Thymus (tissue), 11 donors: ENCODE data around the gene TTC23L. TPM values are rescaled to one million over a fixed set of nuclear protein-coding genes. Genes with fewer than 3 reads are reported as not detected.

ENCODE experiments used
- DNase-seq, 9 donors: peaks; one replicate each; pipeline ENCODE4 v3.0.0-alpha.2; 2013; ENCODE audit warnings: low spot score in 9 of 9, low read depth in 6 of 9, missing footprints in 1 of 9
- H3K27ac ChIP-seq, 2 donors: one replicate each; pipeline ENCODE4 v1.5.1; 2013; ENCODE audit warnings: control low read depth in 1 of 2, low read depth in 1 of 2, low read length in 1 of 2, mild to moderate bottlenecking in 1 of 2, moderate library complexity in 1 of 2
- H3K27me3 ChIP-seq, 2 donors: one replicate each; pipeline ENCODE4 v1.5.1; 2013; ENCODE audit warnings: low read length in 1 of 2; ENCODE audit not compliant: control insufficient read depth in 2 of 2, insufficient read depth in 1 of 2
- H3K36me3 ChIP-seq, 2 donors: one replicate each; pipeline ENCODE4 v1.5.1; 2013; ENCODE audit warnings: low read length in 1 of 2, mild to moderate bottlenecking in 1 of 2, moderate library complexity in 1 of 2; ENCODE audit not compliant: control insufficient read depth in 2 of 2, insufficient read depth in 2 of 2
- H3K4me1 ChIP-seq, 2 donors: one replicate each; pipeline ENCODE4 v1.5.1; 2013; ENCODE audit warnings: low read length in 2 of 2; ENCODE audit not compliant: control insufficient read depth in 2 of 2, insufficient read depth in 2 of 2
- H3K4me3 ChIP-seq, 2 donors: one replicate each; pipeline ENCODE4 v1.5.1; 2013; ENCODE audit warnings: low read length in 2 of 2, control low read depth in 1 of 2, mild to moderate bottlenecking in 1 of 2
- H3K9me3 ChIP-seq, 2 donors: one replicate each; pipeline ENCODE4 v1.5.1; 2013; ENCODE audit warnings: low read length in 1 of 2, mild to moderate bottlenecking in 1 of 2; ENCODE audit not compliant: control insufficient read depth in 2 of 2, insufficient read depth in 1 of 2
- WGBS: extraction: QIAGEN DNeasy Blood & Tissue Kit; methylation state at CpG from one replicate; pipeline ENCODE4 v1.1.7; 2013; 5-methylcytosine and 5-hydroxymethylcytosine counted together
- polyA plus RNA-seq: library from polyadenylated mRNA; stranded (reverse); fragments of 200-250 nt; gene quantifications from one replicate; pipeline ENCODE4 v1.2.3, GENCODE V29; 2013
- total RNA-seq: library from RNA; stranded (reverse); fragments of 120-200 nt; gene quantifications from one replicate; pipeline ENCODE4 v1.2.4, GENCODE V29; 2013
- donor health status: healthy.

Gene TTC23L
- total and polyA plus RNA-seq, 2 donors = 0.33 to 0.52 TPM

GRCh38 chr5:34842554-34842953 lies 3.6 kb downstream of the TTC23L start:
- no peak overlapping the region for H3K4me3 ChIP-seq
- no peaks in the 10 kb centered on the region for H3K27me3 ChIP-seq
- no peak overlapping the region for H3K27ac ChIP-seq
- H3K36me3 ChIP-seq = no peaks in the 10 kb centered on the region
- 98% methylated on average over 7 of the region's 7 CpGs for WGBS
- DNase-seq = no peak
- H3K9me3 ChIP-seq = no peaks in the 10 kb centered on the region
- peaks cover 5% of the 10 kb centered on the region in 2 donors for H3K4me1 ChIP-seq

- Histone ChIP-seq H3K27ac (no peak overlapping the region), H3K36me3 (no peaks in the 10 kb centered on the region), H3K9me3 (no peaks in the 10 kb centered on the region), H3K4me3 (no peak overlapping the region), H3K4me1 (peaks cover 2 to 5% of the 10 kb centered on the region in 2 donors), H3K27me3 (no peaks in the 10 kb centered on the region)
- no peak for DNase-seq
- 80% methylated on average over 2 of the region's 2 CpGs for WGBS
Observed at GRCh38 chr5:34843497-34843896, 4.5 kb downstream of the TTC23L start.

- Histone ChIP-seq H3K27ac (no peak overlapping the region), H3K4me3 (no peak overlapping the region), H3K4me1 (peaks cover 2 to 5% of the 10 kb centered on the region in 2 donors), H3K9me3 (no peaks in the 10 kb centered on the region), H3K36me3 (no peaks in the 10 kb centered on the region), H3K27me3 (no peaks in the 10 kb centered on the region)
- 80% methylated on average over 3 of the region's 3 CpGs for WGBS
- DNase-seq = no peak
Observed at GRCh38 chr5:34844106-34844505, 5.1 kb downstream of the TTC23L start.

- no peaks in the 10 kb centered on the region for H3K9me3 ChIP-seq
- H3K27me3 ChIP-seq = no peaks in the 10 kb centered on the region
- no peaks in the 10 kb centered on the region for H3K36me3 ChIP-seq
- no peaks in the 10 kb centered on the region for H3K4me1 ChIP-seq
- no peak overlapping the region for H3K4me3 ChIP-seq
- no peak for DNase-seq
- 73% methylated on average over 4 of the region's 4 CpGs for whole genome bisulfite sequencing
- H3K27ac ChIP-seq = no peak overlapping the region
Observed at GRCh38 chr5:34844999-34845398, 6.0 kb downstream of the TTC23L start.

GRCh38 chr5:34847056-34847455 lies 8.1 kb downstream of the TTC23L start:
- H3K4me1 ChIP-seq = no peaks in the 10 kb centered on the region
- no peak overlapping the region for H3K27ac ChIP-seq
- no peaks in the 10 kb centered on the region for H3K9me3 ChIP-seq
- H3K4me3 ChIP-seq = no peak overlapping the region
- H3K36me3 ChIP-seq = no peaks in the 10 kb centered on the region
- H3K27me3 ChIP-seq = no peaks in the 10 kb centered on the region
- no peak for DNase-seq

- Histone ChIP-seq H3K27ac (no peak overlapping the region), H3K4me3 (no peak overlapping the region), H3K9me3 (no peaks in the 10 kb centered on the region), H3K27me3 (no peaks in the 10 kb centered on the region), H3K36me3 (no peaks in the 10 kb centered on the region), H3K4me1 (no peaks in the 10 kb centered on the region)
- DNase-seq = no peak
- 96% methylated on average over 4 of the region's 4 CpGs for WGBS
Observed at GRCh38 chr5:34847552-34847951, 8.6 kb downstream of the TTC23L start.

GRCh38 chr5:34848230-34848629 lies 9.3 kb downstream of the TTC23L start:
- DNase-seq = no peak
- 97% methylated on average over 2 of the region's 2 CpGs for WGBS
- Histone ChIP-seq H3K9me3 (no peaks in the 10 kb centered on the region), H3K4me3 (no peak overlapping the region), H3K4me1 (no peaks in the 10 kb centered on the region), H3K36me3 (no peaks in the 10 kb centered on the region), H3K27me3 (no peaks in the 10 kb centered on the region), H3K27ac (no peak overlapping the region)

- WGBS = 81% methylated on average over 3 of the region's 3 CpGs
- no peaks in the 10 kb centered on the region for H3K9me3 ChIP-seq
Observed at GRCh38 chr5:34849253-34849652, 10.3 kb downstream of the TTC23L start.

GRCh38 chr5:34854459-34855174 lies 15.7 kb downstream of the TTC23L start:
- H3K4me1 ChIP-seq = no peaks in the 10 kb centered on the region
- H3K27ac ChIP-seq = no peak overlapping the region
- no peaks in the 10 kb centered on the region for H3K27me3 ChIP-seq
- WGBS = 92% methylated on average over 4 of the region's 4 CpGs
- DNase-seq = no peak
- H3K4me3 ChIP-seq = no peak overlapping the region
- H3K36me3 ChIP-seq = no peaks in the 10 kb centered on the region
- no peaks in the 10 kb centered on the region for H3K9me3 ChIP-seq

More at GRCh38 chr5:34849253-34849652, 10.3 kb downstream of the TTC23L start:
- Histone ChIP-seq H3K36me3 (no peaks in the 10 kb centered on the region), H3K27ac (no peak overlapping the region), H3K27me3 (no peaks in the 10 kb centered on the region), H3K4me3 (no peak overlapping the region), H3K4me1 (no peaks in the 10 kb centered on the region)
- no peak for DNase-seq
